OCI-LY7 (cell line): Measurements from ENCODE around the gene ULK4.

ENCODE experiments used
- CTCF ChIP-seq: fragments of 200-600 bp; sonication (generic); conservative IDR thresholded peaks from 2 replicates; pipeline ENCODE4 v1.5.1; 2014; ENCODE audit warnings: mild to moderate bottlenecking, antibody characterized with exemption, low read length, moderate library complexity, mixed read lengths
- EZH2phosphoT487 ChIP-seq: fragments of 200-600 bp; sonication (generic); IDR thresholded peaks from 2 replicates; pipeline ENCODE4 v1.6.1; 2018; ENCODE audit warnings: low read depth, borderline replicate concordance, mild to moderate bottlenecking, mixed run types, antibody characterized with exemption, low read length, moderate library complexity, mixed read lengths

- TF ChIP-seq CTCF (no peak), EZH2phosphoT487 (no peak)
Observed at GRCh38 chr3:41845826-41846225, 116.1 kb downstream of the ULK4 start.
